NCI-H2196 treated with DMSO at 0.1 percent for 48 hours (cell line): Measurements from ENCODE around the gene ATP5MK.
"Not testable (repeated sequence)": the region's sequence is repeated elsewhere in the genome, so short reads cannot be mapped to it uniquely, and the experiment has no call there.

Source experiments
- DNase-seq: peaks from one replicate; lab custom pipeline; 2025; ENCODE audit not compliant: unreplicated experiment; lab: John Stamatoyannopoulos, UW

The ATP5MK gene, protein sequence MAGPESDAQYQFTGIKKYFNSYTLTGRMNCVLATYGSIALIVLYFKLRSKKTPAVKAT

GRCh38 chr10:103396067-103396788 is at the start of gene ATP5MK, which contains the start of gene PDCD11:
Gene ATP5MK, minus strand, starts transcription at chr10:103396475. Its CDS starts 4,018 bp downstream, at chr10:103392457.
Gene PDCD11, plus strand, starts transcription at chr10:103396626. Its CDS starts 1,801 bp downstream, at chr10:103398427.
- peak; percentile 80 for DNase-seq

GRCh38 chr10:103445366-103445765 is 49.1 kb upstream of the ATP5MK start:
- DNase-seq: no peak

DNA sequence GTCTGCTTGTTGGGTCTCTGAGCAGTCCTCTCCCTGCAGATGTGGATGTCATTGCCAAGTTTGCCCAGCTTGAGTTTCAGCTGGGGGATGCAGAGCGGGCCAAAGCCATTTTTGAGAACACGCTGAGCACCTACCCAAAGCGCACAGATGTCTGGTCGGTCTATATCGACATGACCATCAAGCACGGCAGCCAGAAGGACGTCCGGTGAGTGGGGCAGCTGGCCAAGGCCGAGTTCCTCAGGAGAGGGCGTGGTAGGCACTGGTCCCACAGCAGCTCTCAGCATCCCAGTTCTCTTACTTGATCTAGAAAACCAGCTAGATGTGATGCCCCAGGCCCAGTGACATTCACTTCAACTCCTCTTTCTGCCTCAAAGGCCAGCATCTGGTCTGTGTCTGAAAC is 48.2 kb upstream of the ATP5MK start:
- no peak for DNase-seq

- no peak for DNase-seq
Observed at GRCh38 chr10:103443475-103444185, 47.4 kb upstream of the ATP5MK start.

DNA sequence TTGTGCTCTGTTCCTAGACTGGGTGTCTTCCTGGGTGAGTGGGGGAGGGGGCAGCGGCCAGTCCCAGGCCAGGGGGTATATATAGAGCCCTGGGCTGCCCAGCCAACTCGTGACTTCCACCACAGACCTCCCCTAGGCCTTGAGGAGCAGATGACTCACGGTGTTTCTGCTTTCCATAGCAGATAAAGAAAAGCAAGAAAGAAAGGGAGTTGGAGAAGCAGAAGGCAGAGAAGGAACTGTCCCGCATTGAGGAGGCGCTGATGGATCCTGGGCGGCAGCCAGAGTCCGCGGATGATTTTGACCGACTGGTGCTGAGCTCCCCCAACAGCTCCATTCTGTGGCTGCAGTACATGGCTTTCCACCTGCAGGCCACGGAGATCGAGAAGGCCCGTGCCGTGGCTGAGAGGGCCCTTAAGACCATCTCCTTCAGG is 45.8 kb upstream of the ATP5MK start:
- no peak for DNase-seq

DNA sequence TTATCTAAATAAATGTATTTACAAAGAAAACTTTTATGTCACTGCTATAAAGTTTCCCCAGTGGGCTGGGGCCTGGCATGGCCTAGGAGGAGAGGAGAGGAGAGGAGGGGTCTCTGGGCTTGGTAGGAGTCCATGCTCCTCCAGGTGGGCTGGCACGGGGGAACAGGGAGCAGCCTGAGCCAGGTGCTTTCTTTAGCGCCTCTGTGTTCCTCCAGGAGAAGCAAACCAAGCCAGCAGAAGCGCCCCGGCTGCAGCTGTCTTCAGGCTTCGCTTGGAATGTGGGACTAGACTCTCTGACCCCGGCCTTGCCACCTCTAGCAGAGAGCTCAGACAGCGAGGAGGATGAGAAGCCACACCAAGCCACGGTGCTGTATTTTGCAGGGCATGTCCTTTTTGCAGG is 45.3 kb upstream of the ATP5MK start:
- no peak for DNase-seq

DNA sequence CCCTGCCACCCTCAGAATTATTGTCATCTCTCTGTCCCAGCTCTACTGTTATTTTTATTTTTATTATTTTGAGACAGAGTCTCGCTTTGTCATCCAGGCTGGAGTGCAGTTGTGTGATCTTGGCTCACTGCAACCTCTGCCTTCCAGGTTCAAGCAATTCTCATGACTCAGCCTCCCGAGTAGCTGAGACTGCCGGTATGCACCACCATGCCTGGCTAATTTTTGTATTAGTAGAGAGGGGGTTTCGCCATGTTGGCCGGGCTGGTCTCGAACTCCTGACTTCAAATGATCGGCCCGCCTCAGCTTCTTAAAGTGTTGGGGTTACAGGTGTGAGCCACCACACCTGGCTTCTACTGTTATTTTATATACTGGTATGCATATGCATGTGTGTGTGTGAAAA is 44.9 kb upstream of the ATP5MK start:
- DNase-seq: no peak

DNA sequence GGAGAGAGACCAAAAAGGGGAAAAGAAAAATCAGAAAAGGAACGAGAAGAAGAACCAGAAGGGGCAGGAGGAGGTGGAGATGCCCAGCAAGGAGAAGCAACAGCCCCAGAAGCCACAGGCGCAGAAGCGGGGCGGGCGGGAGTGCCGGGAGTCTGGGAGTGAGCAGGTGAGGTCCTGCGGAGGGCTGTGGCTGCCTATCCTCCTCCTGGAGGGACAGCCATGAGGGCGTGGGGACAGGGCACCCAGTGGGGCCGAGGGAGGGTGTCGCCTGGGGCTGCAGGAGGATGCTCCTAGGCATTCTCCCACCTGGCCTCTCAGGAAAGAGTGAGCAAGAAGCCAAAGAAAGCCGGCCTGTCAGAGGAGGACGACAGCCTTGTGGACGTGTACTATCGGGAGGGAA is 44.1 kb upstream of the ATP5MK start:
- no peak for DNase-seq

DNA sequence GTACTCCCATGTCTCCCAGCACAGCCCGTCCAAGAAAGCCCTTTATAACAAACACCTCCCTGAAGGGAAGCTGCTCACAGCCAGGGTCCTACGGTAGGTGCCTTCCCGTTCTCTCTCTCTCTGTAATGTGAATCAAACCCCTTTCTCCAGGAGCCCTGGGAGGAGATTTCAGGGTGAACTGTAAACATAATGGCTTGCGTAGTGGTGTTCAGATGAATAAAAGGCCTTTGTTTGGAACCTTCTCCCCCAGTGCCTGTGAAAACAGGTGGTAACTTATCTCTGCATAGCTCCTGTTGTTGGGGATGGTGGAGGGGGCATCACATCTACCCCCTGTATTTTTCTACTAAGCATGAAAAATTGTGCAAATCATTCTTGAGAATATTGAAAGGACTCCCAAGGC is 43.5 kb upstream of the ATP5MK start:
- no peak for DNase-seq

DNA sequence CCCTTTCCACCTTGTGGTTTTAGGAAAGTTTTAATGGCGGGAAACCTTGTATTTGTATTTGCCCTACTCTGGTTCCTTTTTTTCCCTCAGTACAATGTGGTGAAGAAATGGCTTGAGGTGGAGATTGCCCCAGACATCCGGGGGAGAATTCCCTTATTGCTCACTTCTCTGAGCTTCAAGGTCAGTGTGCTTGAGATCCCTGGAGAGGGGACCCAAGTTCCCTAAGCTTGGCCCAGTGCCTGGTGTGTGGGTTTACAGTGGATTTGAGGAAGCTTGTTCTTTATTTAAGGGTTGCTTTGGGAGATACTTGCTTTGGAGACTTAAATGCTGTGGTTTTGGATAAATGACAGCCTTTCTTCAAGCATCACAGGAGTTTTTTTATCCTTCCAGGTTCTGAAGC is 37.6 kb upstream of the ATP5MK start:
- DNase-seq: no peak

GRCh38 chr10:103431902-103432301 is 35.6 kb upstream of the ATP5MK start:
- DNase-seq: no peak

DNA sequence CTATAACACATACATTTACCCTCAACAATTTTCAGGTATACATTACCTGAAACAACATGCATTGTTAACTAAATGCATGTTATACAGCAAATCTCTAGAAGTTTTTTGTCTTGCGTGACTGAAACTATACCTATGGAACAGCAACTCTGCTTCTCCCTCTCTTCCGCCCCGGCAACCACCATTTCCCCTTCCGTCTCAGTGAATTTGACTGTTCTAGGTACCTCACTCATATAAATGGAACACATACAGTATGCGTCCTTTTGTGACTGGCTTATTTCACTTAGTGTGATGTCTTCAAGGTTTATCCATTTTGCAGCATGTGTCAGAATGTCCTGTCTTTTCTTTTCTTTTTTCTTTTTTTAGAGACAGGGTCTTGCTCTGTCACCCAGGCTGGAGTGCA is 33.4 kb upstream of the ATP5MK start:
- DNase-seq: no peak

DNA sequence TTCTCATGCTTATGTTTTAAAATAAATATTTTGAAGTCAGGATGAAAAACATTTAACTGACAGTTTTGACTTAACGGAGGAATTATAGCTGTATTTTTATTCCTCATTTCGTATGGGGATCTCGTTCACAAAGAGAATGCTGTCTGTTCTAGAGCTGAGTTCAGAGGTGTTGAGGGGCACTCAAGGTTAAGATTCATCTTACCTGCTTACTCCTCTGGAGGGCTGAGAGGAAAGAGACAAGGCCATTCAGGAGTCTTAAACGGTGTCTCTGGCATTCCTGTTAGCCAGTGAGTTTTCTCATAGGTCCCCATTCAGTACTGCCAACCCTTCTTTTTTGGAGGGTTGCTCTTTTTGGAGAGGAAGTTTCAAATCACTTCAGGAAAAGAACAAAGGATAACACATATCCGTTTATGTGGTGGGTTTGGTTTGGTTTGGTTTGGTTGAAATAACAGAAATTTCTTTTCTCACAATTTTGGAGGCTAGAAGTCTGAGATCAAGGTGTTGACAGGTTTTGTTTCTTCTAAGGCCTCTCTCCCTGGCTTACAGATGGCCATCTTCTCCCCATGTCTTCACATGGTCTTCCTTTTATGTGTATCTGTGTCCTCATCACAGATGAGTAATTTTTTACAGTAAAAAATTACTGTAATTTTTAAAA is 32.8 kb upstream of the ATP5MK start:
- DNase-seq: no peak

GRCh38 chr10:103427866-103428265 is 31.6 kb upstream of the ATP5MK start:
- DNase-seq: no peak

DNA sequence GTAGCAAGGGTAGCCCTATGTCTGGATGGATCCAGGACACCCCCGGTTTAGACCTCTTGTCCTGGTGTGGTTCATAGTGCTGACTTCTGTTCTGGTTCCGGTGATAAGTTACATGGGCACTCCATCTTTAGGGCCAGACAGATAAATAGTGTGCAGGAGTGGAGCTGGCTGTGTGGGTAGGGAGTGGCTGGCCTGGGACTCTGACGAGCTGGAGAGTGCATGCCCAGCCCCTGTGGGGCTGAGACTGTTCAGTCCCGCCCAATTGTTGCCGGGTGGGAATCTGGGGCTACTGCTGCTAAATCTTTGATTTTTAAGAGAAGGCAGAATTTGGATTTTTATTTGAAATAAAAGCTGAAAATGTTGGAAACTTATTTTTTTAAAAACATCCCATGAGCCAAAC is 27.5 kb upstream of the ATP5MK start:
- no peak for DNase-seq

GRCh38 chr10:103419101-103419500 is 22.8 kb upstream of the ATP5MK start:
- no peak for DNase-seq

DNA sequence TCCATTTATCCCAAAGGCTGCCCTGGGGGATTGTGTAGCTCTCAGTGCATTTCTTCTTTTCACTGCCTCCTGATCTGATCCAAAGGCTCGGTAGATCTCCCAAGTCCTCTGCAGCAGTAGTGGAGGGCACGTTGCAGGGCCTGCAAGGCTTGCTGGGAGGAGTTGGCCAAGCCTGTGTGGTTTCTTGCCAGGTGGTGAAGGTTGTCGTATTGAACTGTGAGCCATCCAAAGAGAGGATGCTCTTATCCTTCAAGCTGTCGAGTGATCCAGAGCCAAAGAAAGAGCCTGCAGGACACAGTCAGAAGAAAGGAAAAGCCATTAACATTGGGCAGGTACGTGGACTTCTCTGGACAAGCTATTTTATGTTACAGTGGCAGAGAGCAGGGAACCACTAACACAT is 21.3 kb upstream of the ATP5MK start:
- DNase-seq: no peak

GRCh38 chr10:103417148-103417469 is 20.8 kb upstream of the ATP5MK start:
- not testable (repeated sequence) for DNase-seq

DNA sequence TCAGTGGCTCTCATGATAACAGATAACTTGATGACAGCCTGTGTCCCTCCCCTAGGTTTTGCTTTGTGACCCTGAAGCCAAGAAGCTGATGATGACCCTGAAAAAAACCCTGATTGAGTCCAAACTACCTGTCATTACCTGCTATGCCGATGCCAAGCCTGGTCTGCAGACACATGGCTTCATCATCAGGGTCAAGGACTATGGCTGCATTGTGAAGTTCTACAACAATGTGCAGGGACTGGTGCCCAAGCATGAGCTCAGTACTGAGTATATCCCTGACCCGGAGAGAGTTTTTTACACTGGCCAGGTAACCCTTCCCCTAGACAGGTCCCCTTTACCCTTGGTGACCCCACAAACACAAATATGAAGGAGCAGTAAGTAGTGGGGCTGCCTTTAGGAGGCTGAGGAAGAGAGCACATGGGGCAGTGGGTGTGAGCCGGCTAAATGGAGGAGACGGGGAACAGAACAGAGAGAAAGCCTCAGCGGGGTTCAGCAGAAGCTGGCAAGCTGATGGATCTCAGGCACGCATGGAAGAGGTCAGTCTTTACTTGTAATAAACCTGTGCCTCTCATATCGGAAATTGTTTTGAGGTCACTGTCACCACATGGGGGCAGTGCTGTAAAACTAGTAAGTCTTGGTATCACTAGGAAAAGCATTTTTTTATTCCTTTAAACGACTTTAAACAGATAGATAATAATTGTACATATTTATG is 20.3 kb upstream of the ATP5MK start:
- no peak for DNase-seq

- no peak for DNase-seq
Observed at GRCh38 chr10:103415581-103415980, 19.3 kb upstream of the ATP5MK start.

GRCh38 chr10:103413564-103413963 is 17.3 kb upstream of the ATP5MK start:
- DNase-seq: no peak
